ENCODE data around the gene MRPL16.
"Not testable (repeated sequence)": the region's sequence is repeated elsewhere in the genome, so short reads cannot be mapped to it uniquely, and the experiment has no call there.

Gene MRPL16

GRCh38 chr11:59810189-59810910 lies at the start of gene MRPL16:
Gene MRPL16 (minus strand): TSS chr11:59810778. CDS start chr11:59810658, 120 bp downstream.
- Mint-ChIP-seq H3K9me3 (peaks cover 5 to 7% of the 10 kb centered on the region in 2 donors), H3K27me3 (no peaks in the 10 kb centered on the region), H3K4me1 (peaks cover 34% of the 10 kb centered on the region), H3K27ac (peak within 1 kb of the TSS; percentile 93 to 98), H3K4me3 (peak within 1 kb of the TSS; percentile 83 to 96)
- ATAC-seq (peak; percentile 99), DNase-seq (peak; percentile 87 to 92)

DNA sequence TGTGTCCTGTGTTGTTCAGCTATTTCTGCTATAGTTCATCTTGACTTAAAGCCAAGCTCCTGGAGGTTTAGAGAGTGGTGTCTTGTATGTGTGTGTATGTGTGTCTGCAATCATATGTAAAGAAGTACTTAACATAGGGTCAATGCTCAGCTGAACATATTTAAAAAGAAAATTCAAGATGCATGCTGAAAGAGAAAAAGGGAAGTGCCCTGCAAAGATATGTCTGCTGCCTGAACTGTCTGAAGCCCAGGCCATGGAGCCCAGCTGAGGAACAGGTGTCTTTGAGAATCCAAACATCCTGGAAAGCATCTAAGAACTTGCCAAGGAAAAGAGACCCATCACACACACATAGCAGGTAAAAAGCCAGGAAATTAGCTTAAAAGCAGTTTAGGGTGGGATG lies 49.1 kb upstream of the MRPL16 start:
- Mint-ChIP-seq H3K4me1 (peaks cover 14% of the 10 kb centered on the region), H3K27me3 (peaks cover 37% of the 10 kb centered on the region), H3K27ac (no peak overlapping the region), H3K9me3 (no peaks in the 10 kb centered on the region), H3K4me3 (no peak overlapping the region)
- DNase-seq (no peak), ATAC-seq (no peak)

DNA sequence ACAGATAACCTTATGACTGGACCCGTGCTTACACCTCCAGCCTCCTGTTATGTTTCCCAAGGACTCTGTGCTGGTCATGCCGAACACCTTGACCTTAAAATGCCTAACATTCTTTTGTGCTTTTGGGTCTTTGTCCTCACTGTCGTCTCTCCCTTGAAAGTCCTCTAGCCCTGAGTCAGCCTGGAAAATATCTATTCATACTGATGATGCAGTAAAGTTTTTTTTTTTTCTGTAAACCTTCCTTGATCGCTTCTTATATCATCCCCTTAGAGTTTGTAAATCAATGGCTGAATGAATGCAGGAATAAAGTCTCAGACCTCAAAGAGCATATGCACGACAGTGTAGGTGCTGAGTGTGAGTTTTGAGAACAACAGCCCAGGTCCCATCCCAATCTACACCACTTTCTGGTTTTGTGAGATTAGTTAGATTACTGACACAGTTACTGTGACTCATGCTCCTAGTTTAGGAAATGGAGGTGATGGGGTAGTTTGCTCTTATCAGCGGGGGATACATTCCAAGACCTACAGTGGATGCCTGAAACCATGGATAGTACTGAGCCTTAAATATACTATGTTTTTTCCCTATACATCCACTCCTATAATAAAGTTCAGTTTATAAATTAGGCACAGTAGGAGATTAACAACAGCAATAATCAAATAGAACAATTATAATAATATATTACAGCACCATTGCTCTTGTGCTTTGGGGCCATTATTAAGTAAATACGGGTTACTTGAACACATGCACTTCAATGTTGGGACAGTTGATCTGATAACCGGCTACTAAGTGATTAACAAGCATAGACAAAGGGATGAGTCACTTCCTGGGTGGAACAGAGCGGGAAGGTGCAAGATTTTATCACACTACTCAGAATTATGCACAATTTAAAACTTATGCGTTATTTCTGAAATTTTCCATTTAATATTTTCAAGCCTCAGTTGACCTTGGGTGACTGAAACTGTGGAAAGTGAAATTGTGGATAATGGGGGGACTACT lies 47.2 kb upstream of the MRPL16 start:
- peaks cover 37% of the 10 kb centered on the region for H3K27me3 Mint-ChIP-seq
- peaks cover 14% of the 10 kb centered on the region for H3K4me1 Mint-ChIP-seq
- ATAC-seq (peak; percentile 67), DNase-seq (no peak)
- H3K27ac Mint-ChIP-seq, result no peak overlapping the region
- H3K4me3 Mint-ChIP-seq, result no peak overlapping the region
- H3K9me3 Mint-ChIP-seq, result no peaks in the 10 kb centered on the region

DNA sequence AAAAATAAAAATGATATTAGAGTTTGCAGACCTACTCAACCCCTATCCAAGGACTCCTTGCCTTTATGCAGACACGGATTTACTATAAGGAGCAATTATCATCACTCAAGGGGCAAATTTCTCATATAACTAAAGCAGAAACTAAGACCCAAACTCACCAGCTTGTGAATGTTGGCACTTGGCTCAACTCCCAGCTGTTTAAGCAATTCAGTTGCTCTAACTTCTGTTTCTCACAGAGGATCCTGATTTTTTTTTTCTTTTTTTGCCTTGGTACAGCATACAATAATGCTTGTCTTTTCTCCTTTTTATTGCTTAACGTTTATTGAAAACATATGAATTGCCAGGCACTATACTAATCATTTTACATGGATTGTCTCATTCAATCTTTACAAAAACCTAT lies 44.3 kb upstream of the MRPL16 start:
- H3K4me3 Mint-ChIP-seq, result no peak overlapping the region
- peaks cover 14% of the 10 kb centered on the region for H3K4me1 Mint-ChIP-seq
- H3K27me3 Mint-ChIP-seq, result peaks cover 25% of the 10 kb centered on the region
- DNase-seq (no peak), ATAC-seq (no peak)
- no peaks in the 10 kb centered on the region for H3K9me3 Mint-ChIP-seq
- no peak overlapping the region for H3K27ac Mint-ChIP-seq

GRCh38 chr11:59851416-59851815 lies 40.8 kb upstream of the MRPL16 start:
- not testable (repeated sequence) for H3K4me1 Mint-ChIP-seq, H3K4me3 Mint-ChIP-seq, ATAC-seq, DNase-seq, H3K27ac Mint-ChIP-seq, H3K9me3 Mint-ChIP-seq
- peaks cover 12% of the 10 kb centered on the region for H3K27me3 Mint-ChIP-seq

DNA sequence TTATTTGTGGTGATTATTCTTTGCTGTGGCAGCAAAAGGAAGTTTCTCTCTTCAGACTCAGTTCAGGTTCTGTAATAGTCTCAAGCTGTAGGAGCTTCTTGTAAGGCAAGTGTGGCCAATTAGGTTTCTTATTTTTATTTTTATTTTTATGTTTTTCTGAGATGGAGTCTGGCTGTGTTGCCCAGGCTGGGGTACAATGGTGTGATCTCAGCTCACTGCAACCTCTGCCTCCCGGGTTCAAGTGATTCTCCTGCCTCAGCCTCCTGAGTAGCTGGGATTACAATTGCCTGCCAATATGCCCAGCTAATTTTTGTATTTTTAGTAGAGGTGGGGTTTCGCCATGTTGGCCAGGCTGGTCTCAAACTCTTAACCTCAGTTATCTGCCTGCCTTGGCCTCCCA lies 39.0 kb upstream of the MRPL16 start:
- not testable (repeated sequence) for H3K4me3 Mint-ChIP-seq, DNase-seq, H3K27ac Mint-ChIP-seq, ATAC-seq, H3K27me3 Mint-ChIP-seq, H3K9me3 Mint-ChIP-seq, H3K4me1 Mint-ChIP-seq

GRCh38 chr11:59849129-59849528 lies 38.6 kb upstream of the MRPL16 start:
- H3K4me3 Mint-ChIP-seq, result no peak overlapping the region
- no peak overlapping the region for H3K27ac Mint-ChIP-seq
- no peaks in the 10 kb centered on the region for H3K9me3 Mint-ChIP-seq
- DNase-seq (no peak), ATAC-seq (no peak)
- H3K4me1 Mint-ChIP-seq, result no peaks in the 10 kb centered on the region
- H3K27me3 Mint-ChIP-seq, result peaks cover 8% of the 10 kb centered on the region

DNA sequence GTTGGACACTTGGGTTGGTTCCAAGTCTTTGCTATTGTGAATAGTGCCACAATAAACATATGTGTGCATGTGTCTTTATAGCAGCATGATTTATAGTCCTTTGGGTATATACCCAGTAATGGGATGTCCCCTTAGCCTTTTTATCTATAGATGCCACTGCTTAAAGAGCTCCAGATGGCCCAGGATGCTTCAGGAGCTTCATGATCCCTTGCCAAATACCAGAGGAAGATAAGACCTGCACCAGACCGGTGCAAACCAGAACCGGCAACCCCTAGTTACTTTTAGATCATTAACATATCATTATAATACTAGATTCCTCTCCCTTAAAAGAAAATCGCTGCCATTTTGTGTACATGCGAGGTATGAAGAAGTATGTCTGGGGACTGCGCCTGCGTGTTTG lies 37.9 kb upstream of the MRPL16 start:
- not testable (repeated sequence) for DNase-seq, H3K4me3 Mint-ChIP-seq, H3K4me1 Mint-ChIP-seq, H3K9me3 Mint-ChIP-seq, H3K27ac Mint-ChIP-seq, ATAC-seq
- H3K27me3 Mint-ChIP-seq, result peaks cover 14% of the 10 kb centered on the region

DNA sequence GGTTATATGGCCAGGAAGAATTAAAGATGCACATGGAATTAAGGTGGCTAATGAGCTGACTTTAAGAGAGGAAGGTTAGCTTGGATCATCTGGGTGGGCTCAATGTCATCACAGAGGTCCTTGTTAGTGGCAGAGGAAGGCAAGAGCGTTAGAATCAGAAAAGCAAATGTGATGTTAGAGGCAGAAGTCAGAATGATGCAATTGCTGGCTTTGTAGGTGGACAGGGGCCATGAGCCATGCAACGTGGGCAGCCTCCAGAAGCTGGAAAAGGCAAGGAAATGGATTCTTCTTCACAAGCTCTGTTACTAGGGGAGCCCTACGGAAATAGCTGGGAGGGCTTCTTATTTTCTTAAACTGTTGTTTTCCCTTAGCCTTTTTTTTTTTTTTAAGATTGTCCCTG lies 37.0 kb upstream of the MRPL16 start:
- DNase-seq, result no peak
- no peaks in the 10 kb centered on the region for H3K4me1 Mint-ChIP-seq
- no peaks in the 10 kb centered on the region for H3K9me3 Mint-ChIP-seq
- no peak overlapping the region for H3K27ac Mint-ChIP-seq
- H3K4me3 Mint-ChIP-seq, result no peak overlapping the region
- H3K27me3 Mint-ChIP-seq, result peaks cover 15% of the 10 kb centered on the region
- no peak for ATAC-seq

DNA sequence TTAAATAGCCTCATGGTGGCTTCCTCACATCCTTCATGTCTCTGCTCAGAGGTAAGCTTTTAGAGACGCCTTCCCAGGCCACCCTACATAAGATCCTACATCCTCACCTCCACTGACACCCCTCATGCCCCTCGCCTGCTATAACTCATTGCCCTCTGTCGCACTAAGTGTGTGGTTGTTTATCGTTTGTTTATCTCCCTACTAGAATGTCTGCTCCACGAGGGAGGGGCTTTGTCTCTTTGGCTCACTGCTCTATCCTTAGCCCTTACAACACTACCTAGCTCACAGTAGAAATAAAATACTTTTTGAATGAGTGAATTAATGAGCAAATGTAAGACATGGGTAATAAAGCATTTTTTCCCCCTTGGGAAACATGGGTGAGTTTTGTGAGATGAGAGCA lies 36.0 kb upstream of the MRPL16 start:
- no peaks in the 10 kb centered on the region for H3K4me1 Mint-ChIP-seq
- no peaks in the 10 kb centered on the region for H3K9me3 Mint-ChIP-seq
- H3K27me3 Mint-ChIP-seq, result peaks cover 15% of the 10 kb centered on the region
- no peak for DNase-seq
- H3K27ac Mint-ChIP-seq, result no peak overlapping the region
- ATAC-seq, result no peak
- H3K4me3 Mint-ChIP-seq, result no peak overlapping the region

GRCh38 chr11:59845399-59845798 lies 34.8 kb upstream of the MRPL16 start, which contains the start of gene CBLIF:
Gene CBLIF (minus strand): TSS chr11:59845499. CDS start chr11:59845453, 46 bp downstream.
- no peaks in the 10 kb centered on the region for H3K4me1 Mint-ChIP-seq
- peaks cover 15% of the 10 kb centered on the region for H3K27me3 Mint-ChIP-seq
- no peak within 1 kb of the TSS for H3K4me3 Mint-ChIP-seq

DNA sequence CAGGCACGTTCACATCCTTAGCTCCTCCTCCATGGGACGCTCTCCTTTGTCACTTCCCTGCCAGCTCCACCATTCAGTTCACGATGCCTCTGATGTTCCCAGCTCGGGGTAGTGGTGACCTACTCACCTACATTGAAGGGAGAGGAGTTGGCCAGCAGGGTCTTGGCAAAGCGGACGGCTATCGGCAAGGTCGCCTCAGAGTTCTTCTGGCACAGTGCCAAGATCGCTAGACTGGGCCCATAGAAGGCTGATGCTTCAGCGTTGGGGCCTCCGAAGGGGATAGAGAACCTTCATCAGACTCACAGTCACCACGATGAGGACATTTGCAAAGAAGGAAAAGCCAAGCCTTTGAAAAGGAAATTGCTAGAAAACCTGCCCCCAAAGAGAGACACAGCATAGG lies 31.7 kb upstream of the MRPL16 start:
- DNase-seq (no peak), ATAC-seq (no peak)
- Mint-ChIP-seq H3K4me3 (no peak overlapping the region), H3K27ac (no peak overlapping the region), H3K27me3 (peaks cover 16% of the 10 kb centered on the region), H3K9me3 (no peaks in the 10 kb centered on the region), H3K4me1 (no peaks in the 10 kb centered on the region)

More at GRCh38 chr11:59845399-59845798, 34.8 kb upstream of the MRPL16 start, which contains the start of gene CBLIF:
- DNase-seq, result no peak
- Mint-ChIP-seq H3K27ac (no peak within 1 kb of the TSS), H3K9me3 (no peaks in the 10 kb centered on the region)
- ATAC-seq, result no peak

DNA sequence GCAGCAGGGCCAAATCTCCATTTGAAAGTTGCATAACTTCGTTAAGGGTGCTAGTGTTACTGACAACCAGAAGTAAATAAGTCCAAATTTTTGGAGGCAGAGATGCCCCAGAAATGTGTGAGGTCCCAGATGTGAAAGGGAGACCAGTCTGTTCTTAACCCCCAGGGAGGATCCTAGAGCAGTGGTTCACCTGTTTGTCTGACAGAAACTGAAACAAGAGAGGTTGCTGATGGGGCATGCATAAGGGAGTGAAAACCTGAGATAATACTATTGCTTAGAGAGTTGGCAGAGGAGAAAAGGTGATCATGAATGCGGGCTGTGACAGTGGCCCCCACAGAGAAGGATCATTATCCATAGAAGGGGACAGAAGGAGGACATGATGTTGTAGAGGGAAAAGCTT lies 30.9 kb upstream of the MRPL16 start:
- ATAC-seq, result no peak
- H3K27me3 Mint-ChIP-seq, result peaks cover 14% of the 10 kb centered on the region
- H3K4me1 Mint-ChIP-seq, result no peaks in the 10 kb centered on the region
- no peak for DNase-seq
- H3K27ac Mint-ChIP-seq, result no peak overlapping the region
- no peak overlapping the region for H3K4me3 Mint-ChIP-seq
- H3K9me3 Mint-ChIP-seq, result no peaks in the 10 kb centered on the region

DNA sequence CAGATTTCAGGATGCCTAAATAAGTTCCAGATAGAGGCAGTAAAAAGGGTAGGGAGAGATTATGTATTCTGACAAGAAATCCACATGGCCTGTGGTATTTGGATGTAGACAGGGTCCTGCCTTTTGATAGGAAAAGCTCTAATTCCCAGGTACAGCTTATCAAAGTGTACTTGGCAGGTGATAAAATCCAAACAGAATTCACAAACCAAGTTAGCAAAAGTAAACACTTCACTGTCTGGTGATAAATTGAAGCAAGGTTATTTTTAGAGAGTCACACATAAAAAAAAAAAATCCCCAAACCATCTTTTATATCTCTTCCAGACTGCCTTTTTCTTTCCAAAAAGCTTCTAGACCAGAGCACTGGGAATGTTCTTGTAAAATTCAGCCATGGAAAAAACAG lies 29.0 kb upstream of the MRPL16 start:
- no peak overlapping the region for H3K27ac Mint-ChIP-seq

DNA sequence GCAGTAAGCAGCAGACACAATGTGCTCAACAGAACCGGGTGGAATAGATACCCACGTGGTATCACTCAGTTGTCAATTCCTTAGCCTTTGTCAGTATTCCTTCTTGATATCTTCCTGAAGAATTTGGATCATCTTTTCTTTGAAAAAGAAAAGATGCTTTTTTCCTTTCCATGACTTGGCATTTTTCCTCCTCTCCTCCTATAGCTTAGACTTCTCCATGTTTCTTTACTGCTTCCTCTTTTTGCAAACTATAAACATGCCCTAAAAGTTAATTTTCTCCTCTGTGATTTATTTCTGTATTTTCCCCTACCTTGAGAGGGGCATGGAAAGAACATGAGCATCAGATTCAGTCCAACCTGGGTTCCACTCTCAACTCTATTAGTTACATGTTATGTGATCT lies 23.0 kb upstream of the MRPL16 start:
- Mint-ChIP-seq H3K4me1 (peaks cover 8% of the 10 kb centered on the region), H3K27ac (no peak overlapping the region), H3K4me3 (no peak overlapping the region), H3K9me3 (no peaks in the 10 kb centered on the region), H3K27me3 (peaks cover 13% of the 10 kb centered on the region)
- DNase-seq (no peak), ATAC-seq (no peak)

More for the DNA sequence above, 29.0 kb upstream of the MRPL16 start:
- DNase-seq, result no peak
- H3K4me1 Mint-ChIP-seq, result no peaks in the 10 kb centered on the region
- ATAC-seq, result no peak
- peaks cover 23% of the 10 kb centered on the region for H3K27me3 Mint-ChIP-seq
- no peaks in the 10 kb centered on the region for H3K9me3 Mint-ChIP-seq
- no peak overlapping the region for H3K4me3 Mint-ChIP-seq

DNA sequence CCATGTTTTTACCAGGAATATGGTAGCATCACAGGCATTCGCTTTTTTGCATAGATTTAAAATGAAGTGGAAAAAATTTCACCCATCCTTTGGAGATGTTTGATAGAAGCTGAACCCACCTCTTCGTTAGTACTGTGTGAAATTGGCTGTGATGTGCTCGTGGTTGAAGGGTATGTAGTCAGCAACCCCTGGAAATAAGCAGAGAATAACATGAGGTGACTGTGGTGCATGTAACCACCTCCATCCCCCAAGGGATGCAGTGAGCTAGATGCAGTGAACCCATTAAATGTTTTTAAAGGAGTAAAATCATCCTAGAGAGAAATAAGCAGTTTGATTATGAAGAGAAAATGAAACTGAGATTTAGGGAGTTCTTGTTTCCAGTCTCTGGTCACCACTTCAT lies 18.8 kb upstream of the MRPL16 start:
- H3K27me3 Mint-ChIP-seq, result peaks cover 8% of the 10 kb centered on the region

More for the DNA sequence above, 18.8 kb upstream of the MRPL16 start:
- Mint-ChIP-seq H3K9me3 (no peaks in the 10 kb centered on the region), H3K4me1 (peaks cover 8% of the 10 kb centered on the region), H3K4me3 (no peak overlapping the region), H3K27ac (no peak overlapping the region)
- ATAC-seq (no peak), DNase-seq (no peak)
